Activated effector memory CD4-positive, alpha-beta T cell treated with anti-CD3 and anti-CD28 coated beads, Interleukin-2, amount 50 U/mL, for 16 hours (primary cell): ENCODE results near the gene ZNF469.

Source experiments
- DNase-seq: peaks from one replicate; pipeline ENCODE4 v3.0.0-alpha.2; 2020

ZNF469 gene, protein sequence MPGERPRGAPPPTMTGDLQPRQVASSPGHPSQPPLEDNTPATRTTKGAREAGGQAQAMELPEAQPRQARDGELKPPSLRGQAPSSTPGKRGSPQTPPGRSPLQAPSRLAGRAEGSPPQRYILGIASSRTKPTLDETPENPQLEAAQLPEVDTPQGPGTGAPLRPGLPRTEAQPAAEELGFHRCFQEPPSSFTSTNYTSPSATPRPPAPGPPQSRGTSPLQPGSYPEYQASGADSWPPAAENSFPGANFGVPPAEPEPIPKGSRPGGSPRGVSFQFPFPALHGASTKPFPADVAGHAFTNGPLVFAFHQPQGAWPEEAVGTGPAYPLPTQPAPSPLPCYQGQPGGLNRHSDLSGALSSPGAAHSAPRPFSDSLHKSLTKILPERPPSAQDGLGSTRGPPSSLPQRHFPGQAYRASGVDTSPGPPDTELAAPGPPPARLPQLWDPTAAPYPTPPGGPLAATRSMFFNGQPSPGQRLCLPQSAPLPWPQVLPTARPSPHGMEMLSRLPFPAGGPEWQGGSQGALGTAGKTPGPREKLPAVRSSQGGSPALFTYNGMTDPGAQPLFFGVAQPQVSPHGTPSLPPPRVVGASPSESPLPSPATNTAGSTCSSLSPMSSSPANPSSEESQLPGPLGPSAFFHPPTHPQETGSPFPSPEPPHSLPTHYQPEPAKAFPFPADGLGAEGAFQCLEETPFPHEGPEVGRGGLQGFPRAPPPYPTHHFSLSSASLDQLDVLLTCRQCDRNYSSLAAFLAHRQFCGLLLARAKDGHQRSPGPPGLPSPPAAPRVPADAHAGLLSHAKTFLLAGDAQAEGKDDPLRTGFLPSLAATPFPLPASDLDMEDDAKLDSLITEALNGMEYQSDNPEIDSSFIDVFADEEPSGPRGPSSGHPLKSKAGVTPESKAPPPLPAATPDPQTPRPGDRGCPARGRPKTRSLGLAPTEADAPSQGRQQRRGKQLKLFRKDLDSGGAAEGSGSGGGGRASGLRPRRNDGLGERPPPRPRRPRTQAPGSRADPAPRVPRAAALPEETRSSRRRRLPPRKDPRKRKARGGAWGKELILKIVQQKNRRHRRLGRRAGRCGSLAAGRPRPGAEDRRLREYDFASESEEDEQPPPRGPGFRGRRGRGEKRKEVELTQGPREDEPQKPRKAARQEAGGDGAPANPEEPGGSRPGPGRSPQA (N-terminal part only)

GRCh38 chr16:88382491-88383400 lies at the start of gene ZNF469:
TSS of gene ZNF469 (plus strand) at chr16:88382959. CDS start at chr16:88427471, 44,512 bp downstream.
- DNase-seq, result no peak

GRCh38 chr16:88333848-88334777 lies 48.6 kb upstream of the ZNF469 start:
- DNase-seq, result no peak

DNA sequence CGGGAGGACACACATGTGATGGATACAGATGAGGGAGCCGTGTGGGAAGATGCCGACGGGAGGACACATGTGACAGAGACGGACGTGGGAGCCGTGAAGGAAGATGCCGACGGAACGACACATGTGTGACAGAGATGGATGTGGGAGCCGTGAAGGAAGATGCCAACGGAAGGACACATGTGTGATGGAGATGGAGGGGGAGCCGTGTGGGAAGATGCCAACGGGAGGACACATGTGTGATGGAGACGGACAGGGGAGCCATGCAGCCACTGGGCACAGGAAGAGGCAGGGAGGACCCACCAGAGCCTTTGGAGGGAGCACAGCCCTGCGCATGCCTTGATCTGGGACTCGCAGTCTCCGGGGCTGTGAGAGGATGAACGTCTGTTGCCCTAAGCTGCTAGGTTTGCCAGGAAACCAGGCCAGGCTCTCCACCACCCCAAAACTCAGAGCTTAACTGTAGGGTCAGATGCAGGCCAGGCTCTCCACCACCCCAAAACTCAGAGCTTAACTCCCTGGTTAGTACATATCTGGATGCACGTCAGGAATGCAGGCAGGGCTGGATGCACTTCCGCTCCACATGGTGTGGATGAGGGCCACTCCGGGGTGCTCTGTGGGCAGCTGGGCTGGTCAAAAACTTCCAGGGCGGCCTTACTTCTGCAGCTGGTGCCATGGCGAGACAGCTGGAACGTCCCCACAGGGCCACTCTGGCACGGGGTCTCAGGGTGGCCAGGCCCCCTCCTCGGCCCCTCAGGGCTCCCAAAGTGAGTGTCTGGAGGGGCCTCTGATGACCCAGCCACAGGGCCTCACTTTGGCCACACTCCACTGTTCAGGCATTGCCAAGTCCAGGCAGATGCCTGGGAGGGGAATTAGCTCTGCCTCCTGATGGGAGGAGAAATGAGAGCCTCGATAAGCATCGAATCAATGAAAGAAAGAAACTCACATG lies 47.7 kb upstream of the ZNF469 start:
- DNase-seq, result no peak

DNA sequence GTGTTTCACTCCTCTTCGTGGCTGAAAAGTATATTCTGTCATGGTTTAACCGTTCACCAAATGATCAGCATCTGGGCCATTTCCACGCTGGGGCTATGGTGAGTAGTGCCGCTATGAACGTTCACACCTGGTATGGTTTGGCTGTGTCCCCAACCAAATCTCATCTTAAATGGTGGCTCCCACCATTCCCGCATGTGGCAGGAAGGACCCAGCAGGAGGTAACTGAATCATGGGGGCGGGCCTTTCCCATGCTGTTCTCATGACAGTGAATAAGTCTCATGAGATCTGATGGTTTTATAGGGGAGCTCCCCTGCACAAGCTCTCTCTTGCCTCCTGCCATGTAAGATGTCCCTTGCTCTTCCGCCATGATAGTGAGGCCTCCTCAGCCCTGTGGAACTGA lies 45.7 kb upstream of the ZNF469 start:
- DNase-seq, result no peak

- no peak for DNase-seq
These were observed 45.2 kb upstream of the ZNF469 start for GRCh38 chr16:88337538-88337937.

- no peak for DNase-seq
These were observed 44.6 kb upstream of the ZNF469 start for GRCh38 chr16:88338111-88338510.

DNA sequence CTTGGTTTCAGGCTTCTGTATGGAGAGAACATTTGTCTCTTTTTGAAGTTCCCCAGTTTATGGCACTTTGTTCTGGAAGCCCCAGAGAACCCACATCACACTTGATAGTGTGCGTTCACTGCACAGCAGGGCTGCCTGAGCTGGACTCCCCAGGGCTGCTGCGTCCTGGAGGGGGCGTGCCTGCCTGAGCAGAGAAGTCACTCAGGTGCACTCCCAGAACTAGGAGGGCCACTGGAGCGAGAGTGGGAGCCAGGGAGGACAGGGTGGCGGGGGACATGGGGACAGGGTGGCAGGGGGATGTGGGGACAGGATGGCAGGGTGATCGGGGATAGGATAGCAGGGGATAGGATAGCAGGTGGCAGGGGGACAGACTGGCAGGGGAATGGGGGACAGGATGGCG lies 43.9 kb upstream of the ZNF469 start:
- DNase-seq, result no peak

- DNase-seq, result no peak
These were observed 42.6 kb upstream of the ZNF469 start for GRCh38 chr16:88339930-88340754.

DNA sequence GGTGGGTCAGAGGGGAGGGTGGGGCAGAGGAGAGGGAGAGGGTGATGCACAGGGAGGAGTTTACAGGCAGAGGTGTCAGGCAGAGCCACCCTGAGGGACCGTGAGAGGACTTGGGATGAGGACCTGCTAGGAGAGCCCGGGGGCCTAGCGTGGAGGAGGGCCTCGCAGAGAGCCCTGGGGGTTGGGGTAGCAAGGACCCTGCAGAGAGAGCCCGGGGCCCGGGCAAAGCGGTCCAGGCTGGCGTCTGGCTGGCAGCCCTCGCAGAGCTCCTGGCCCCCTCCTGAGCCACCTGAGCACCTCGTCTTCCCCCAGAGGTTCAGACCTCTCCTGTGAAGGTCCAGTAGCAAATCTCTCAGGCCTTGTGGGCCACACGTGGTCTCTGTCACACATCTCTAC lies 42.0 kb upstream of the ZNF469 start:
- no peak for DNase-seq

DNA sequence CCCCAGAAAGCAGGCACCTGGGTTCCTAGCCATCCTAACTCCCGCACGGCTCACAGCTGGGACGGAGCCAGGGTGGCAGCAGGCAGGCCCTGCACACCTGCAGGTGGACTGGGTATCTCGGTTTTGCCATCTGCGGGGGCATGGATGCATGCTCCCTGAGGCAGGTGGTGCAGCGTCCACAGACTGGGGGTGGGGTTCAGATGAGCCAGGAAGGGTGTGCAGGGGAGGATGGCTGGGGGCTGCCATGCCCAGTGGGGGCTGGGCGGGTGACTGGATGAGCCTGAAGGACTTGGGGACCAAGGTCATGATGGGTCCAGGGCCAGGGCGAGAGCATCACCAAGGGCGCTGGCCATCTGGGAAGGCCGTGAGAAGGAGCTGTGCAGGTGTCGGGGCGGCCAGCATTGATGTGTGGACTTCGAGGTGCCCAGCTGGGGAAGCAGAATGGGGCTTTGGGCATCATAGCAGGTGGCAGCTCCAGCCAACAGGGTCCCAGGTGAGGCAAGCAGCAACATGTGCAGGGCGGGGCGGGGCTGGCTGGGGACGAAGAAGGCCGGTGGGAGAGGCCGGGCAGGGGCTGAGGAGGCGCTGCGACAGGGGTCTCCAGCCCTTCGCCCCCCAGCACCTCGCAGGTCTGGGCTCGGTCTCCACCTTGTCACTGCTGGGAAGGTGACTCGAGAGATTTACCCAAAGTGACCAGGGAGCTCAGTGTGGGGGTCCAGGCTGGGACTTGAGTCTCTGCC lies 41.0 kb upstream of the ZNF469 start:
- DNase-seq, result no peak

- DNase-seq, result no peak
These were observed 40.3 kb upstream of the ZNF469 start for GRCh38 chr16:88342491-88342890.

- no peak for DNase-seq
These were observed 39.4 kb upstream of the ZNF469 start for GRCh38 chr16:88343271-88343791.

DNA sequence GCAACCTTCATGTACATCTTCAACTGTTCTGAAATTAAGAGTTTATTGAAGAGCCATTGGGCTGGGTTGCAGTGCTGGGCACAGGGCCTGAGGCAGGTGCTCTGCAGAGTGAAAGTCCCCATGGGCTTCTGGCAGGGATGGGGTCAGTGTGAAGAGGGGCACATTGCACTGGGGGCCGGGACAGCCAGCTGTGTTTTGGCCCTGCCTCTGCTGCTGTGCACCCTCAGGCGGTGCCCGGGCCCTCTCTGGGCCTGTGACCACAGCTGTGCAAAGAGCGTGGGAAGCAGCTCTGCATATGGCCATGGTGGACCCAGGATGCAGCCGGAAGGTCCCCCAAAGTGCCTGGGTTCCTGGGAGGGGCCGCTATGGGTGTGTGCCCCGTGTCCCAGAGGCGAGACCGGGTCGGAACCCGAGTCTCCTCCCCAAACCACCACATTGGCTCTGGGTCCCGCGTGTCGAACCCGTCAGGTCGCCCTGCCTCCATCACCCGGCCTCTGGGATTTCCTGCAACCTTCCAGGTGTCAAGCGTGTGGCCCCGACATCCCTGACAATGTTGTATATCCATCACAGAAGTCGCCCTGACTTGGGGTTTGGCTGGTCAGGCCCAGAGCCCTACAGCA lies 38.2 kb upstream of the ZNF469 start:
- DNase-seq, result no peak

- no peak for DNase-seq
These were observed 37.6 kb upstream of the ZNF469 start for GRCh38 chr16:88345031-88345720.

DNA sequence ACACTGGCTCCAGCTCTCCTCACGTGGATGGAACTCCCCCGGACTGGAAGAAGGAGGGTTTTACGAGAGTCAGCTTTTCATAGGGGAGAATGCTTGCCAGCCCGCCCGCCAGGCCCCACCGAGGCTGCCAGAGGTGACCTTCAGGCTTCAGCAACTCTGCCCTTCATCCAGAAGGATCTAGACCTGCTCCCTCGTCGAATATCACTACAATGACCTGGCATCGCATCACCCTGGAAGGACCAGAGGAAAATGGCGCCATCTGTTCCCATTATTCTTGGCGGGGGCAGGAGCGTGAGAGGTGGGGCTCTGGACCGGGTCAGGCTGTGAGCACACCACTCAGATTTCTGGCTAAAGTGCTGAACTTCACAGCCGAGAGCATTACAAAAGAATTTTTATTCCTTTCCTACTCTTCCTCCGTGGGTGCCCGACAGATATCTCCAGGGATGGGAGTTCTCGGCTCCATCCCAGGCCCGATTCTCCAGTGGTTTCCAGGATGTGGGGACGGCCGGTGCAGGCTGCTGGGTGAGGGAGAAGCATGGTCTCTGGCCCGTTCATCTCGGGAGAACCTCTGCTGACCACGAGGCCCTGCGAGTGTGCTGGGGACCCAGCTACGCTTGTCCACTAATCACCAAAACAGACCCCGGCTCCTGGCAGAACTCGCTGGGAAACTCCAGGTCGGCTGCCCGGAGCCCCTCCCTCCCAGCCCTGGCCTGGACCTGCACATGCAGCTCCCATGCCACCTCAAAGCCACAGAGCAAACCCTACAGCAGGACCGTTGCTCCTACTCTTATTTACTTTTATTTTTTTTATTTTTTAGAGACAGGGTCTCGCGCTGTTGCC lies 36.8 kb upstream of the ZNF469 start:
- DNase-seq, result no peak
